ENCODE results near the gene PRDM2. TPM values are rescaled to one million over a fixed set of nuclear protein-coding genes. Genes with fewer than 3 reads are reported as not detected.

PRDM2 gene
- polyA plus RNA-seq, 1 donor (not counting 4 experiments of a cell fraction or from before 2014, with no cell fraction given): 13.8 TPM

GRCh38 chr1:13869172-13869797 is 169.3 kb downstream of the PRDM2 start:
- no peak overlapping the region for H3K9ac ChIP-seq (ENCODE audit: control insufficient read depth, extremely low read depth, insufficient read depth, low read length)
- TF ChIP-seq CTCF (optimal IDR thresholded peaks at IDR 0.05 in 1 of 3, IDR thresholded peaks at IDR 0.05 in 1 of 3, conservative IDR thresholded peaks at IDR 0.05 in 1 of 3; ENCODE audit: extremely low read depth in 1 of 3, insufficient read depth in 2 of 3, low read length in 3 of 3): no peak
- no peak for TF ChIP-seq EZH2 (IDR thresholded peaks at IDR 0.05; ENCODE audit: low read length)
- no peak overlapping the region for H2AFZ ChIP-seq (ENCODE audit: control insufficient read depth, low read length)
- no peak for DNase-seq (ENCODE audit: low read depth, low spot score)
- no peaks in the 10 kb centered on the region for H3K9me3 ChIP-seq (ENCODE audit: control insufficient read depth, low read depth, low read length)
- H3K36me3 ChIP-seq (ENCODE audit: control insufficient read depth in 2 of 2, extremely low read depth in 1 of 2, insufficient read depth in 2 of 2, low read length in 2 of 2): no peaks in the 10 kb centered on the region
- no peaks in the 10 kb centered on the region for H3K27me3 ChIP-seq (ENCODE audit: control insufficient read depth, extremely low read depth, insufficient read depth, low read length)
- no peaks in the 10 kb centered on the region for H4K20me1 ChIP-seq (ENCODE audit: control insufficient read depth, extremely low read depth, insufficient read depth, low read length)
- H3K9me1 ChIP-seq (ENCODE audit: control insufficient read depth, extremely low read depth, insufficient read depth, low read length): no peaks in the 10 kb centered on the region
- H3K4me3 ChIP-seq (ENCODE audit: control insufficient read depth in 2 of 3, extremely low read depth in 1 of 3, insufficient read depth in 2 of 3, low read depth in 1 of 3, low read length in 3 of 3): no peak overlapping the region
- H3K4me1 ChIP-seq (ENCODE audit: control insufficient read depth, extremely low read depth, insufficient read depth, low read length): no peaks in the 10 kb centered on the region
- no peak overlapping the region for H3K27ac ChIP-seq (ENCODE audit: control insufficient read depth, insufficient read depth, low read length)
- FAIRE-seq: no peak
- dilution Hi-C loops (cut with MboI; ENCODE audit: extremely low pct_ligation_motif_present, low sequenced_read_pairs): no loop called here
- no peak overlapping the region for H3K4me2 ChIP-seq (ENCODE audit: control insufficient read depth, extremely low read depth, insufficient read depth, low read depth, low read length)
- H3K79me2 ChIP-seq (ENCODE audit: control insufficient read depth, insufficient read depth, low read length): no peaks in the 10 kb centered on the region

- Histone ChIP-seq H3K27ac (ENCODE audit: control insufficient read depth, insufficient read depth, low read length) (no peak overlapping the region), H3K9ac (ENCODE audit: control insufficient read depth, extremely low read depth, insufficient read depth, low read length) (no peak overlapping the region), H3K4me1 (ENCODE audit: control insufficient read depth, extremely low read depth, insufficient read depth, low read length) (no peaks in the 10 kb centered on the region), H3K4me2 (ENCODE audit: control insufficient read depth, extremely low read depth, insufficient read depth, low read depth, low read length) (no peak overlapping the region), H3K9me1 (ENCODE audit: control insufficient read depth, extremely low read depth, insufficient read depth, low read length) (no peaks in the 10 kb centered on the region), H3K9me3 (ENCODE audit: control insufficient read depth, low read depth, low read length) (no peaks in the 10 kb centered on the region), H2AFZ (ENCODE audit: control insufficient read depth, low read length) (no peak overlapping the region), H3K79me2 (ENCODE audit: control insufficient read depth, insufficient read depth, low read length) (no peaks in the 10 kb centered on the region), H3K4me3 (ENCODE audit: control insufficient read depth in 2 of 3, extremely low read depth in 1 of 3, insufficient read depth in 2 of 3, low read depth in 1 of 3, low read length in 3 of 3) (no peak overlapping the region), H3K27me3 (ENCODE audit: control insufficient read depth, extremely low read depth, insufficient read depth, low read length) (no peaks in the 10 kb centered on the region), H4K20me1 (ENCODE audit: control insufficient read depth, extremely low read depth, insufficient read depth, low read length) (no peaks in the 10 kb centered on the region), H3K36me3 (ENCODE audit: control insufficient read depth in 2 of 2, extremely low read depth in 1 of 2, insufficient read depth in 2 of 2, low read length in 2 of 2) (no peaks in the 10 kb centered on the region)
- no peak for DNase-seq (ENCODE audit: low read depth, low spot score)
- dilution Hi-C loops (cut with MboI; ENCODE audit: extremely low pct_ligation_motif_present, low sequenced_read_pairs): no loop called here
- TF ChIP-seq EZH2 (IDR thresholded peaks at IDR 0.05; ENCODE audit: low read length) (no peak), CTCF (optimal IDR thresholded peaks at IDR 0.05 in 1 of 3, IDR thresholded peaks at IDR 0.05 in 1 of 3, conservative IDR thresholded peaks at IDR 0.05 in 1 of 3; ENCODE audit: extremely low read depth in 1 of 3, insufficient read depth in 2 of 3, low read length in 3 of 3) (no peak)
- no peak for FAIRE-seq
Observed at GRCh38 chr1:13871413-13871812, 171.4 kb downstream of the PRDM2 start.

All from keratinocyte (primary cell).